K562 (cell line): ENCODE measurements around the gene FRMD4B. TPM values are rescaled to one million over a fixed set of nuclear protein-coding genes. Genes with fewer than 3 reads are reported as not detected.

ENCODE experiments used
- ATAC-seq: fragments of 200-7000 bp; cut with Tn5 transposase; 3 replicates; pipeline ENCODE4 v1.9.1; 2020; ENCODE audit warnings: moderate library complexity
- BruUV-seq: library from RNA; stranded (reverse); fragments of 400-500 nt; replicated peaks from 2 replicates; lab custom pipeline; 2021; lab: Mats Ljungman, UMichigan
- CTCF ChIA-PET: fragments of 300-600 bp; formaldehyde crosslinking; extraction: SDS; loops from one replicate; lab custom pipeline; 2021; ENCODE audit warnings: low intra/inter-chr PET ratio; lab: Yijun Ruan, JAX
- POLR2A ChIA-PET: fragments of 300-600, 350-650 bp; sonication (Branson Sonifier 250); formaldehyde crosslinking; extraction: SDS; loops from one replicate; lab custom pipeline; 2021; ENCODE audit warnings: antibody characterized with exemption, inconsistent platforms; lab: Yijun Ruan, JAX
- DNase-seq, 4 experiments: peaks; one replicate each; pipeline versions ENCODE4 v3.0.0 to v3.0.0-alpha.2; 2011 to 2018; ENCODE audit warnings: low spot score in 3 of 4, mixed read lengths in 3 of 4; ENCODE audit errors: extremely low read depth in 1 of 4
- FAIRE-seq: peaks from 2 replicates; lab custom pipeline; 2011; peaks lifted over from hg19 to GRCh38; lab: Jason Lieb, UNC
- H2AFZ ChIP-seq: 2 replicates; pipeline ENCODE4 v1.6.0; 2011; ENCODE audit warnings: low read depth, low read length, control low read depth, inconsistent platforms
- H3K27ac ChIP-seq: fragments of 200-600 bp; 3 replicates; pipeline ENCODE4 v1.8.0; 2011; ENCODE audit warnings: low read depth, mild to moderate bottlenecking, control low read depth, inconsistent platforms, low read length, moderate library complexity, mixed read lengths; ENCODE audit errors: extremely low read depth
- H3K27me3 ChIP-seq, 2 experiments: fragments of 300-600 bp in 1 of 2; 2 replicates in 1 of 2; 3 replicates in 1 of 2; pipeline versions ENCODE4 v1.6.0 to v1.8.0; 2011; ENCODE audit warnings: inconsistent platforms in 2 of 2, low read length in 2 of 2, mild to moderate bottlenecking in 1 of 2, mixed read lengths in 1 of 2, moderate library complexity in 1 of 2; ENCODE audit not compliant: control insufficient read depth in 2 of 2, insufficient read depth in 2 of 2
- H3K36me3 ChIP-seq: fragments of 300-600 bp; 3 replicates; pipeline ENCODE4 v1.8.0; 2011; ENCODE audit warnings: mild to moderate bottlenecking, low read length, inconsistent platforms; ENCODE audit not compliant: control insufficient read depth, insufficient read depth
- H3K4me1 ChIP-seq, 2 experiments: fragments of 200-600 bp in 1 of 2; replicated peaks in 1 of 2; 2 replicates in 1 of 2; 3 replicates in 1 of 2; pipeline versions ENCODE4 v1.5.1 to v1.8.0; 2011; ENCODE audit warnings: inconsistent platforms in 2 of 2, low read length in 2 of 2, mild to moderate bottlenecking in 1 of 2, mixed read lengths in 1 of 2, moderate library complexity in 1 of 2; ENCODE audit not compliant: control insufficient read depth in 2 of 2, insufficient read depth in 2 of 2
- H3K4me2 ChIP-seq: 2 replicates; pipeline ENCODE4 v1.6.1; 2011; ENCODE audit warnings: low read length, control low read depth, inconsistent platforms, mixed read lengths; ENCODE audit not compliant: insufficient read depth
- H3K4me3 ChIP-seq: fragments of 200-600 bp; sonication (generic), shearing (Covaris generic); 2 replicates; pipeline ENCODE4 v1.5.1; 2016; ENCODE audit warnings: control low read depth, inconsistent platforms
- H3K79me2 ChIP-seq: fragments of 200-600 bp; 3 replicates; pipeline ENCODE4 v1.8.0; 2011; ENCODE audit warnings: low read length, inconsistent platforms; ENCODE audit not compliant: control insufficient read depth, insufficient read depth
- H3K9ac ChIP-seq, 2 experiments: 2 replicates each; pipeline versions ENCODE4 v1.6.0 to v1.6.1; 2011; ENCODE audit warnings: low read depth in 2 of 2, low read length in 2 of 2, control low read depth in 1 of 2, inconsistent platforms in 1 of 2, mild to moderate bottlenecking in 1 of 2, mixed read lengths in 1 of 2; ENCODE audit not compliant: insufficient read depth in 1 of 2
- H3K9me1 ChIP-seq: one replicate; pipeline ENCODE4 v1.6.0; 2011; ENCODE audit warnings: inconsistent platforms, mild to moderate bottlenecking, low read length, moderate library complexity; ENCODE audit not compliant: control insufficient read depth, insufficient read depth
- H3K9me3 ChIP-seq: replicated peaks from 2 replicates; pipeline ENCODE4 v1.5.1; 2011; ENCODE audit warnings: low read depth, low read length, inconsistent platforms; ENCODE audit not compliant: control insufficient read depth, insufficient read depth
- H4K20me1 ChIP-seq: replicated peaks from 2 replicates; pipeline ENCODE4 v1.6.1; 2011; ENCODE audit warnings: low read length, inconsistent platforms, mixed read lengths; ENCODE audit not compliant: control insufficient read depth, insufficient read depth
- BMI1 ChIP-seq: fragments of 150-350 bp; IDR thresholded peaks from 2 replicates; pipeline ENCODE4 v1.6.1; 2014; ENCODE audit warnings: low read length
- FOS ChIP-seq: IDR thresholded peaks from 3 replicates; pipeline ENCODE4 v1.6.1; 2011; ENCODE audit not compliant: insufficient read length; ENCODE audit errors: extremely low read depth
- HDAC6 ChIP-seq: IDR thresholded peaks from 2 replicates; pipeline ENCODE4 v1.6.1; 2012; ENCODE audit warnings: low read depth, mild to moderate bottlenecking, control low read depth, inconsistent platforms, low read length, moderate library complexity
- KAT7 ChIP-seq: sonication (generic); formaldehyde crosslinking; IDR thresholded peaks from 2 replicates; pipeline ENCODE4 v1.8.0; 2022; ENCODE audit warnings: missing genetic modification reagents, mild to moderate bottlenecking, borderline replicate concordance
- SREBF2 ChIP-seq: sonication (generic); formaldehyde crosslinking; IDR thresholded peaks from 2 replicates; pipeline ENCODE4 v1.4.0; 2020; ENCODE audit warnings: mild to moderate bottlenecking, missing genetic modification reagents
- ZNF165 ChIP-seq: fragments of 250-450 bp; sonication (Bioruptor Pico); IDR thresholded peaks from 2 replicates; pipeline ENCODE4 v1.4.0; 2020; ENCODE audit warnings: borderline replicate concordance
- ZNF274 ChIP-seq: IDR thresholded peaks from 2 replicates; pipeline ENCODE4 v1.6.1; 2011; ENCODE audit warnings: low read depth, mild to moderate bottlenecking, low read length, moderate library complexity, borderline replicate concordance
- ZNF740 ChIP-seq, 3 experiments: fragments of 200-800 bp in 1 of 3; sonication (Bioruptor generic) in 1 of 3; sonication (generic) in 1 of 3; formaldehyde crosslinking in 1 of 3; IDR thresholded peaks; 2 replicates each; pipeline versions ENCODE4 v1.6.1 to v1.8.0; 2016 to 2022; ENCODE audit warnings: mild to moderate bottlenecking in 2 of 3, missing compliant biosample characterization in 2 of 3, missing genetic modification characterization in 2 of 3, missing genetic modification reagents in 1 of 3
- WGBS: fragments of 100-300 bp; shearing (Covaris generic); methylation state at CpG from one replicate; pipeline ENCODE4 v1.1.6; 2016; ENCODE audit warnings: low coverage, mixed read lengths; ENCODE audit not compliant: insufficient coverage; ENCODE audit errors: missing lambda C conversion rate; 5-methylcytosine and 5-hydroxymethylcytosine counted together
- in situ Hi-C: fragments of 300-500 bp; cut with MboI; formaldehyde crosslinking; loops from 4 replicates; pipeline ENCODE4 v1.15.0; 2018; ENCODE audit warnings: inconsistent platforms, mixed read lengths
- intact Hi-C: fragments of 100-400 bp; cut with micrococcal nuclease; formaldehyde crosslinking; loops from 2 replicates; pipeline ENCODE4 v1.14.2; 2022
- polyA plus RNA-seq, 8 experiments: library from polyadenylated mRNA; depleted of rRNA in 4 of 8; stranded (reverse) in 5 of 8; unstranded in 3 of 8; fragments of >200 nt; fragmentation: Nextera tagmentation in 2 of 8; fragmentation: Illumina TruSeq in 1 of 8; extraction: Ambion mirVana in 2 of 8; extraction: Trizol in 1 of 8; gene quantifications; 2 replicates each; pipeline versions ENCODE4 v1.2.1 to v1.2.3, GENCODE V29; 2011 to 2014; ENCODE audit warnings: inconsistent platforms in 1 of 8, missing spikeins in 1 of 8
- total RNA-seq, 7 experiments: library from RNA; depleted of rRNA in 6 of 7; stranded (reverse); fragments of >200 nt in 6 of 7; fragmentation: Illumina TruSeq in 2 of 7; extraction: Trizol in 2 of 7; gene quantifications; 2 replicates each; pipeline versions ENCODE4 v1.2.1 to v1.2.3, GENCODE V29; 2011 to 2021; ENCODE audit warnings: low replicate concordance in 1 of 7
- TF ChIP-seq, protein P1 (sequence below): fragments of 250-450 bp; sonication (Bioruptor Pico); IDR thresholded peaks from 2 replicates; pipeline ENCODE4 v1.5.0; 2021; ENCODE audit warnings: mild to moderate bottlenecking, moderate library complexity

FRMD4B gene
- total and polyA plus RNA-seq, 9 of the 15 experiments (the other 6 are each of a cell fraction or from before 2014, with no cell fraction given), result 0.03 to 0.09 (median 0.04) TPM; not detected in 3

DNA sequence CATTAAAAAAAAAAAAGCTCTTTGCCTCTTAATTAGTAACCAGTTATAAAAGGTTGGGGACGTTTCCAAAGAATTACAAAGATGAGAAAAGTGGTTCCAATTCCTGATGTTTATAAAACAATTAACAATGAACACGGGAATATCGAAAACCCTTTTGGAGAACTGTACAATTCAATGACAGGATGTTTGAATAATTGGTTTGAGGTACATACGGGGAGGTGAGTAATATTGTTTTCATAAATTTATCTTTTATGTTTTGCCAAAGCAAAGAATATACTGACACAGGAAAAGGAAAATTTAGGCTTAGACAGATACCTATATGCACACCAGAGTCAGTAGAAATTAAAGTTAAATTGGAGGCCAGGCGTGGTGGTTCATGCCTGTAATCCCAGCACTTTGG, 168.9 kb downstream of the FRMD4B start:
- no peaks in the 10 kb centered on the region for H3K79me2 ChIP-seq
- FAIRE-seq, result no peak
- H3K9ac ChIP-seq, result no peak overlapping the region
- H3K27me3 ChIP-seq, result no peaks in the 10 kb centered on the region; a peak in 1 of 5 replicates
- TF ChIP-seq HDAC6, result no peak
- no peak for TF ChIP-seq ZNF274
- TF ChIP-seq FOS, result no peak
- TF ChIP-seq BMI1, result no peak
- TF ChIP-seq, protein P1, sequence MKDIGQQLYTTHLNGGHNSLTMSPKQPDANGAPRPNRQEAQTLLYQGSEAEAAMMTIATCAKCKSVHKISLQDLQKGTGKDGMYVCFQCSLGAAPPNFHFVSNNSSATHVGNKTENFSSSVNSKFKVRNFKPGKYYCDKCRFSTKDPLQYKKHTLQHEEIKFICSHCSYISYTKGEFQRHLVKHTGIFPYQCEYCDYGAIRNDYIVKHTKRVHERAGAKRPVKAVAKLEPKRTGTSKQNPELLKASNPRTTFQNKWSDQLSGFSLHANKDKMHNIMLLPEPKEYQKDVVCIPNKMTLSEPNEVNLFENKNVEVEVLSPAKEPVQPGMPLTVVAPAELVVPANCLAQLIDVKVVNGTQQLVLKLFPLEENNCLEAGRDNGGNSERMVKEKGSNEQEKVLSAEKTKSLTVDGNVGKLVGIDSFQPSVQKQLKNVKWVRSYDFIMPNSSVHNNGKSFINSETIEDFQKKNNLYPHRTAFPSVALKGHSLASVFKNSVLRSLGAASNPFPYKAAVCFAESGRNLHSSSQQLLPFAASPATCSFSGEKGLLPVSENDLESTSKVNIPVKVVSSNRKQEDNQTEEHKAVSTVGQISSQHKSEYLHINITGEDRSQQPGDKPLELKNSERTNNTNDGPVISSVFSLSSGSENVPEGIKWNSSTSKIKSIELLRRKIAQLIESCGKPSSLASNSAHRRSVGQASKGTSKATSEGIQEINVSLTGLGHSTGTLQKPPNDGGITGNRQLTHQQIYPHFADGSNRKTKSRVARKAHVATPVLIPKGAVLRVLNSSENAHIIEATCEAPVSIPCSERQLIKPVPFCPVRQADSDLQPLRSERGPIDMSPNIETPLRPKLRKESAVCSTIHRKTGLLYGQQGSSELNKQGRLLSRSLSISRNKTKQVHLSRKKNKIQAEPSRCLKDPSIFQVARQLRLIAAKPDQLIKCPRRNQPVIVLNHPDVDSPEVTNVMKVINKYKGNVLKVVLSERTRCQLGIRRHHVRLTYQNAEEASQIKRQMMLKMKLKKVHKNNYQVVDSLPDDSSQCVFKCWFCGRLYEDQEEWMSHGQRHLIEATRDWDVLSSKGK (CRISPR knock-in tag), result no peak
- TF ChIP-seq KAT7, result no peak
- TF ChIP-seq ZNF165 (CRISPR knock-in tag), result no peak
- no peak for TF ChIP-seq SREBF2 (CRISPR knock-in tag)
- no peak for TF ChIP-seq ZNF740 (CRISPR knock-in tag; IDR thresholded peaks at IDR 0.05)
- no peak for TF ChIP-seq ZNF740 (tag; IDR thresholded peaks at IDR 0.05)
- TF ChIP-seq, all 486 proteins: peak for 0
- POLR2A ChIA-PET, result no interaction called here
- no peak overlapping the region for H2AFZ ChIP-seq
- WGBS, result 0% methylated on average over 5 of the region's 5 CpGs
- H3K36me3 ChIP-seq, result no peaks in the 10 kb centered on the region
- intact Hi-C loops (no loop called here), in situ Hi-C loops (no loop called here)
- no TSS peak for BruUV-seq
- CTCF ChIA-PET, result no interaction called here
- ATAC-seq, result no peak
- DNase-seq, result no peak
- H3K9me3 ChIP-seq, result no peaks in the 10 kb centered on the region
- no peak overlapping the region for H3K27ac ChIP-seq
- H3K4me1 ChIP-seq, result no peaks in the 10 kb centered on the region; a peak in 1 of 5 replicates
- no peaks in the 10 kb centered on the region for H4K20me1 ChIP-seq
- no peak overlapping the region for H3K4me2 ChIP-seq
- H3K9me1 ChIP-seq, result no peaks in the 10 kb centered on the region
- H3K4me3 ChIP-seq, result no peak overlapping the region
